Measurements from ENCODE around the gene SLC39A12. TPM values are rescaled to one million over a fixed set of nuclear protein-coding genes. Genes with fewer than 3 reads are reported as not detected.

The SLC39A12 gene
- total and polyA plus RNA-seq, 2 of the 13 experiments (the other 11 are each of a cell fraction or from before 2014, with no cell fraction given): not detected

- Histone ChIP-seq H3K4me3 (replicated peaks in 1 of 3; ENCODE audit: insufficient read depth in 1 of 3, low read depth in 2 of 3, low read length in 3 of 3) (no peak overlapping the region), H2AFZ (ENCODE audit: low read length) (no peak overlapping the region), H3K9me3 (ENCODE audit: low read length) (no peaks in the 10 kb centered on the region), H3K9ac (ENCODE audit: insufficient read depth, low read depth, low read length) (no peak overlapping the region), H3K4me1 (ENCODE audit: insufficient read depth, low read length) (no peaks in the 10 kb centered on the region), H3K27ac (ENCODE audit: extremely low read length, insufficient read depth, low read length) (no peak overlapping the region), H3K36me3 (replicated peaks in 1 of 2; ENCODE audit: control insufficient read depth in 1 of 2, insufficient read depth in 2 of 2, low read length in 2 of 2) (no peaks in the 10 kb centered on the region), H3K4me2 (ENCODE audit: low read depth, low read length) (no peak overlapping the region), H3K27me3 (ENCODE audit: control insufficient read depth in 1 of 2, insufficient read depth in 2 of 2, low read length in 2 of 2) (peaks cover 0 to 2% of the 10 kb centered on the region in 2 experiments; a peak in 1 of 5 replicates), H3K79me2 (ENCODE audit: insufficient read depth, low read length) (no peaks in the 10 kb centered on the region), H4K20me1 (ENCODE audit: insufficient read depth, low read length) (no peaks in the 10 kb centered on the region)
- CTCF ChIA-PET (ENCODE audit: low intra/inter-chr PET ratio, low total read pairs): no interaction called here
- intact Hi-C loops (cut with micrococcal nuclease; ENCODE audit: unreplicated experiment): no loop called here
- POLR2A ChIA-PET: no interaction called here
- ATAC-seq (no peak), DNase-seq (ENCODE audit: low spot score) (no peak), FAIRE-seq (no peak)
- in situ Hi-C loops (cut with HindIII; ENCODE audit: extremely low pct_ligation_motif_present, low pct_unique_long_range_greater_than_20kb): no loop called here
- no TSS peak for BruUV-seq (replicated peaks)
- TF ChIP-seq SNAI1 (CRISPR knock-in tag; IDR thresholded peaks at IDR 0.05; ENCODE audit: borderline replicate concordance) (no peak), ZFP41 (CRISPR knock-in tag; IDR thresholded peaks at IDR 0.05; ENCODE audit: borderline replicate concordance) (no peak), ZFP36 (IDR thresholded peaks at IDR 0.05; ENCODE audit: borderline replicate concordance, low read depth, low read length, partially characterized antibody) (no peak), ZNF878 (CRISPR knock-in tag; IDR thresholded peaks at IDR 0.05) (no peak), ZNF34 (CRISPR knock-in tag; IDR thresholded peaks at IDR 0.05; ENCODE audit: borderline replicate concordance) (no peak), BATF2 (CRISPR knock-in tag; IDR thresholded peaks at IDR 0.05) (no peak), ZBTB40 (IDR thresholded peaks at IDR 0.05) (no peak), ZBTB40 (CRISPR knock-in tag; IDR thresholded peaks at IDR 0.05) (no peak), SOX6 (IDR thresholded peaks at IDR 0.05) (no peak), SOX6 (CRISPR knock-in tag; IDR thresholded peaks at IDR 0.05) (no peak), MIER2 (CRISPR knock-in tag; IDR thresholded peaks at IDR 0.05) (no peak), ZNF660 (CRISPR knock-in tag; IDR thresholded peaks at IDR 0.05; ENCODE audit: borderline replicate concordance, low read depth) (no peak), ZNF710 (CRISPR knock-in tag; IDR thresholded peaks at IDR 0.05; ENCODE audit: borderline replicate concordance) (no peak), ZNF260 (CRISPR knock-in tag; IDR thresholded peaks at IDR 0.05; ENCODE audit: borderline replicate concordance, low read depth) (no peak), ZFAT (CRISPR knock-in tag; conservative IDR thresholded peaks at IDR 0.05) (no peak)
Measured at GRCh38 chr10:17992266-17992665, 40.5 kb downstream of the SLC39A12 start.

Measured in HepG2 (cell line).